Endodermal cell (in vitro differentiated cells): ENCODE data around the gene SDK1. TPM values are rescaled to one million over a fixed set of nuclear protein-coding genes. Genes with fewer than 3 reads are reported as not detected.

Source experiments
- DNase-seq: peaks from one replicate; pipeline ENCODE4 v3.0.0-alpha.2; 2017
- H3K27ac ChIP-seq: 2 replicates; pipeline ENCODE4 v1.5.1; 2013; ENCODE audit warnings: mild to moderate bottlenecking, low read depth, low read length, moderate library complexity
- H3K27me3 ChIP-seq: 2 replicates; pipeline ENCODE4 v1.6.1; 2013; ENCODE audit warnings: mild to moderate bottlenecking, low read length, moderate library complexity; ENCODE audit not compliant: insufficient read depth, control insufficient read depth, poor library complexity, severe bottlenecking
- H3K36me3 ChIP-seq: 2 replicates; pipeline ENCODE4 v1.7.0; 2013; ENCODE audit warnings: mild to moderate bottlenecking, low read length, moderate library complexity; ENCODE audit not compliant: control insufficient read depth, insufficient read depth
- H3K4me1 ChIP-seq: one replicate; pipeline ENCODE4 v1.7.0; 2013; ENCODE audit warnings: low read length; ENCODE audit not compliant: control insufficient read depth, insufficient read depth
- H3K4me3 ChIP-seq: 2 replicates; pipeline ENCODE4 v1.5.1; 2013; ENCODE audit warnings: mild to moderate bottlenecking, low read length, moderate library complexity
- H3K9ac ChIP-seq: 2 replicates; pipeline ENCODE4 v1.6.1; 2013; ENCODE audit warnings: mild to moderate bottlenecking, low read length, moderate library complexity; ENCODE audit not compliant: poor library complexity, severe bottlenecking; ENCODE audit errors: extremely low read depth
- H3K9me3 ChIP-seq: 2 replicates; pipeline ENCODE4 v1.6.1; 2013; ENCODE audit warnings: mild to moderate bottlenecking, low read length, moderate library complexity; ENCODE audit not compliant: control insufficient read depth
- H3K27ac Mint-ChIP-seq: 2 replicates; pipeline ENCODE4 v1.8.0; 2020; ENCODE audit warnings: mixed read lengths
- H3K27me3 Mint-ChIP-seq: 2 replicates; pipeline ENCODE4 v1.8.0; 2021; ENCODE audit warnings: mild to moderate bottlenecking, mixed read lengths; ENCODE audit not compliant: insufficient read depth
- H3K36me3 Mint-ChIP-seq: 2 replicates; pipeline ENCODE4 v1.8.0; 2020; ENCODE audit warnings: low read depth, mixed read lengths
- H3K4me1 Mint-ChIP-seq: 2 replicates; pipeline ENCODE4 v1.8.0; 2020; ENCODE audit warnings: mixed read lengths
- H3K4me3 Mint-ChIP-seq: 2 replicates; pipeline ENCODE4 v1.8.0; 2020; ENCODE audit warnings: mild to moderate bottlenecking, moderate library complexity, mixed read lengths
- H3K9me3 Mint-ChIP-seq: 2 replicates; pipeline ENCODE4 v1.8.0; 2020; ENCODE audit warnings: mild to moderate bottlenecking, mixed read lengths
- WGBS, 2 experiments: methylation state at CpG; one replicate each; pipeline versions ENCODE4 v1.1.5 to v1.1.7; 2013; ENCODE audit warnings: missing lambda C conversion rate in 2 of 2, mixed read lengths in 1 of 2; ENCODE audit not compliant: insufficient coverage in 1 of 2, insufficient read length in 1 of 2; 5-methylcytosine and 5-hydroxymethylcytosine counted together
- total RNA-seq, 2 donors: library from RNA; stranded (reverse); fragmentation: NEBNext Ultra II Directional in 1 of 2; extraction: Animal tissue kit (Norgen Biotek cat#: 25700) in 1 of 2; gene quantifications; 2 replicates in 1 of 2; 3 replicates in 1 of 2; pipeline ENCODE4 v1.2.1, GENCODE V29; 2021
- TF ChIP-seq, protein P1 (sequence below): fragments of 200-600 bp; sonication (generic); conservative IDR thresholded peaks from 2 replicates; pipeline ENCODE4 v1.5.0; 2021; ENCODE audit warnings: antibody characterized with exemption, mild to moderate bottlenecking

SDK1 gene
- total RNA-seq, 2 donors from 2014 or later: 22.7 to 23.1 TPM

DNA sequence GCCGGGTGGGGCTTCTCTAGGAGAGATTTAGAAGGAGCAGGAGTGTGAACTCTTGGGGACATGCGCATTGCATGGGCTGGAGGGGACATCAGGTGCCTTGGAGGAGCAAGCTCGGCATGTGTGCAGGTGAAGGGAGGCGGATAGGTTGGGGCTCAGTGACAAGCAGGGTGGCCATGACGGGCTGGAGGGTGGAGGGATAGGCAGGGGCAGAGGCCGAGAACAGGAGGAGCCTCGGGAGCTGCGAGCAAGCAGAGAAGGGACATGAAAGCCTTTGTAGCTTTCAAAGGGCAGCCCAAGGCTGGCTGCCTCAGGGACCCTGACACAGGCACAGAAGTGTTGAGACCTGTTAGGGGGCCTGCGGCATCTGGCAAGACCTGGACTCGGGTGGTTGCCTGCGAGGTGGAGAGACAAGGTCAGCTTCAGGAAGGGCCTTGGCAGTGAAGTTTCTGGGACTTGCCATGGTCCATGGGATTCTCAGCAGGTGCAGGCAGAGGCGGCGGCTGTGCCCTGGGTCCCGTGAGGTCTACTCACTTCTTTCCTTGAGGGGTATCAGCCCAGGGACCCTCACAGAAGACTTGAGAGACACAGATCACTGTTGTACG is 664.8 kb downstream of the SDK1 start:
- Histone ChIP-seq H3K27ac (no peak overlapping the region), H3K9ac (no peak overlapping the region), H3K36me3 (peaks cover 4% of the 10 kb centered on the region), H3K4me3 (no peak overlapping the region), H3K4me1 (no peaks in the 10 kb centered on the region), H3K27me3 (no peaks in the 10 kb centered on the region), H3K9me3 (no peaks in the 10 kb centered on the region)
- TF ChIP-seq, protein P1, sequence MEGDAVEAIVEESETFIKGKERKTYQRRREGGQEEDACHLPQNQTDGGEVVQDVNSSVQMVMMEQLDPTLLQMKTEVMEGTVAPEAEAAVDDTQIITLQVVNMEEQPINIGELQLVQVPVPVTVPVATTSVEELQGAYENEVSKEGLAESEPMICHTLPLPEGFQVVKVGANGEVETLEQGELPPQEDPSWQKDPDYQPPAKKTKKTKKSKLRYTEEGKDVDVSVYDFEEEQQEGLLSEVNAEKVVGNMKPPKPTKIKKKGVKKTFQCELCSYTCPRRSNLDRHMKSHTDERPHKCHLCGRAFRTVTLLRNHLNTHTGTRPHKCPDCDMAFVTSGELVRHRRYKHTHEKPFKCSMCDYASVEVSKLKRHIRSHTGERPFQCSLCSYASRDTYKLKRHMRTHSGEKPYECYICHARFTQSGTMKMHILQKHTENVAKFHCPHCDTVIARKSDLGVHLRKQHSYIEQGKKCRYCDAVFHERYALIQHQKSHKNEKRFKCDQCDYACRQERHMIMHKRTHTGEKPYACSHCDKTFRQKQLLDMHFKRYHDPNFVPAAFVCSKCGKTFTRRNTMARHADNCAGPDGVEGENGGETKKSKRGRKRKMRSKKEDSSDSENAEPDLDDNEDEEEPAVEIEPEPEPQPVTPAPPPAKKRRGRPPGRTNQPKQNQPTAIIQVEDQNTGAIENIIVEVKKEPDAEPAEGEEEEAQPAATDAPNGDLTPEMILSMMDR: no peak
- Mint-ChIP-seq H3K9me3 (no peaks in the 10 kb centered on the region), H3K4me3 (no peak overlapping the region), H3K27ac (no peak overlapping the region), H3K27me3 (no peaks in the 10 kb centered on the region), H3K36me3 (peaks cover 22% of the 10 kb centered on the region), H3K4me1 (no peaks in the 10 kb centered on the region)
- DNase-seq: no peak
- 84 to 89% methylated on average over 15 of the region's 15 CpGs for WGBS, 2 experiments

DNA sequence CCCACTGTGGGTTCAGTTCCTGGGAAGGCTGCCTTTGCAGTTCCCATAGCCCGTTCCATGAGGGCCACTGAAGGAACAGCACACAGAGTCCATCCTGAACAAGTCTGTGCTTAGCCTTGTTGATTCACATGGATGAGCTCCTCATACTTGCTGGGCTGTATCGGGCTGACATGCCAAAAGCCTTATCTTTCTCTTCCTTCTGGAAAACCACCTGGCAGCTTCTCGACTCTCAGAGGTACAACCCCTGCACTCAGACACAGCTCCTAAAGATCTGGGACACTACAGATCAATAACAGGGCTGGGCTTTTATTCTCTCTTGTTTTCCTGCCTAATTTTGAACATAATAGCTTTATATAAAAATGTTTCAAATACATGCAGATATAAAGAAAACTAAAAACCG is 667.2 kb downstream of the SDK1 start:
- Mint-ChIP-seq H3K27ac (no peak overlapping the region), H3K9me3 (no peaks in the 10 kb centered on the region)
- WGBS, 2 experiments: 88 to 96% methylated on average over 3 to 4 of the region's 4 CpGs

DNA sequence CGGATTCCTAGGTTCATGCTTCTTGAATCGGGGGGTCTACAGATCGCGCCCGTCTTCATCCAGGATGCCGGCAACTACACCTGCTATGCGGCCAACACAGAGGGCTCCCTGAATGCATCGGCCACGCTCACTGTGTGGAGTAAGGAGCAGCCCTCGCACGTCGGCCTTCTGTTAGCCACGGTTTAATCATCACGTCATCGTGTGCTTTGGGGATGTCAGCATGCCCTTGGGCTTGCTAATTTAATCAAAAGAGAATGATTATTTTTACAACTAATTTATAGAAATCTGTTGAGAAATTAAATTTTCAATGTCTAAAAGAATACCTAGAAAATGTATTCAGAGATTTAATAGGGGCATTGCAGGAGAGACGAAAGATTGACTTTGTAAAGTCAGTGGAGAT is 668.2 kb downstream of the SDK1 start:
- TF ChIP-seq, protein P1: no peak
- peaks cover 47% of the 10 kb centered on the region for H3K36me3 Mint-ChIP-seq
- Histone ChIP-seq H3K9ac (no peak overlapping the region), H3K36me3 (peaks cover 7% of the 10 kb centered on the region), H3K27ac (no peak overlapping the region), H3K9me3 (no peaks in the 10 kb centered on the region), H3K4me1 (no peaks in the 10 kb centered on the region), H3K4me3 (no peak overlapping the region), H3K27me3 (no peaks in the 10 kb centered on the region)
- H3K9me3 Mint-ChIP-seq: no peaks in the 10 kb centered on the region
- H3K27me3 Mint-ChIP-seq: no peaks in the 10 kb centered on the region
- no peak overlapping the region for H3K4me3 Mint-ChIP-seq
- no peaks in the 10 kb centered on the region for H3K4me1 Mint-ChIP-seq
- no peak for DNase-seq
- WGBS, 2 experiments: 95 to 98% methylated on average over 9 to 16 of the region's 16 CpGs
- H3K27ac Mint-ChIP-seq: no peak overlapping the region

More for the DNA sequence above, 667.2 kb downstream of the SDK1 start:
- Histone ChIP-seq H3K9ac (no peak overlapping the region), H3K36me3 (peaks cover 4% of the 10 kb centered on the region), H3K27me3 (no peaks in the 10 kb centered on the region), H3K9me3 (no peaks in the 10 kb centered on the region), H3K4me3 (no peak overlapping the region), H3K4me1 (no peaks in the 10 kb centered on the region), H3K27ac (no peak overlapping the region)
- H3K27me3 Mint-ChIP-seq: no peaks in the 10 kb centered on the region
- DNase-seq: no peak
- no peak overlapping the region for H3K4me3 Mint-ChIP-seq
- H3K36me3 Mint-ChIP-seq: peaks cover 41% of the 10 kb centered on the region
- H3K4me1 Mint-ChIP-seq: no peaks in the 10 kb centered on the region
- TF ChIP-seq, protein P1: no peak
